Activated CD4-positive, alpha-beta T cell treated with anti-CD3 and anti-CD28 coated beads for 36 hours (primary cell): Measurements from ENCODE around the gene GMPR2. TPM values are rescaled to one million over a fixed set of nuclear protein-coding genes. Genes with fewer than 3 reads are reported as not detected.

ENCODE experiments used
- ATAC-seq: fragments of 200-7000 bp; cut with Tn5 transposase; one replicate; pipeline ENCODE4 v1.10.0; 2021; ENCODE audit warnings: mild to moderate bottlenecking, moderate library complexity
- CTCF ChIA-PET: fragments of 350-600 bp; sonication (Branson Sonifier 250); formaldehyde crosslinking; loops from one replicate; lab custom pipeline; 2021; ENCODE audit warnings: antibody characterized with exemption; lab: Charles Lee
- POLR2A ChIA-PET: fragments of 350-600 bp; sonication (Branson Sonifier 250); formaldehyde crosslinking; loops from one replicate; lab custom pipeline; 2021; ENCODE audit warnings: antibody characterized with exemption, inconsistent platforms; lab: Charles Lee
- DNase-seq: peaks from one replicate; pipeline ENCODE4 v3.0.0-alpha.2; 2020
- H3K27ac Mint-ChIP-seq: one replicate; pipeline ENCODE4 v1.8.0; 2021; ENCODE audit warnings: mixed read lengths
- H3K27me3 Mint-ChIP-seq: one replicate; pipeline ENCODE4 v1.8.0; 2021; ENCODE audit warnings: mixed read lengths
- H3K36me3 Mint-ChIP-seq: one replicate; pipeline ENCODE4 v1.8.0; 2021; ENCODE audit warnings: low read depth, mixed read lengths
- H3K4me1 Mint-ChIP-seq: one replicate; pipeline ENCODE4 v1.8.0; 2021; ENCODE audit warnings: mixed read lengths
- H3K4me3 Mint-ChIP-seq: one replicate; pipeline ENCODE4 v1.8.0; 2021; ENCODE audit warnings: mild to moderate bottlenecking, moderate library complexity, mixed read lengths
- H3K9me3 Mint-ChIP-seq: one replicate; pipeline ENCODE4 v1.8.0; 2021; ENCODE audit warnings: low read depth, mixed read lengths
- intact Hi-C, 2 experiments: fragments of 100-400 bp; cut with DNase I in 1 of 2; cut with micrococcal nuclease in 1 of 2; formaldehyde crosslinking; loops; one replicate each; pipeline versions ENCODE4 v1.14.2 to v1.15.1; 2022 to 2024; cut with DNase I, micrococcal nuclease
- total RNA-seq, 2 experiments: library from RNA; stranded (reverse); gene quantifications; one replicate each; pipeline ENCODE4 v1.2.3, GENCODE V29; 2021

The GMPR2 gene
- total RNA-seq, 2 experiments from 2014 or later: 56.7 to 59.6 TPM

- H3K36me3 Mint-ChIP-seq: peaks cover 13% of the 10 kb centered on the region
- peak overlapping the region; percentile 67 for H3K27ac Mint-ChIP-seq
- ATAC-seq (no peak), DNase-seq (no peak)
- H3K27me3 Mint-ChIP-seq: no peaks in the 10 kb centered on the region
- POLR2A ChIA-PET: interaction anchor here (1.0 kb wide), 1 partner anchor 81 kb away, joined by 3 read pairs; no protein-coding TSS in a partner anchor
- intact Hi-C loops: no loop called here
- CTCF ChIA-PET: interaction anchor here (1.4 to 2.7 kb wide), 3 partner anchors 8 to 34 kb away, joined by 3 to 18 read pairs (median 16); partner anchors contain the start of genes MDP1, RABGGTA and TINF2
- H3K9me3 Mint-ChIP-seq: no peaks in the 10 kb centered on the region
- H3K4me1 Mint-ChIP-seq: peaks cover 33% of the 10 kb centered on the region
- no peak overlapping the region for H3K4me3 Mint-ChIP-seq
These were observed 17.6 kb downstream of the GMPR2 start for GRCh38 chr14:24250354-24250753.

- Mint-ChIP-seq H3K9me3 (no peaks in the 10 kb centered on the region), H3K36me3 (peaks cover 16% of the 10 kb centered on the region), H3K27me3 (no peaks in the 10 kb centered on the region), H3K4me3 (no peak overlapping the region), H3K27ac (no peak overlapping the region), H3K4me1 (peaks cover 29% of the 10 kb centered on the region)
- DNase-seq (no peak), ATAC-seq (no peak)
- ChIA-PET POLR2A (no interaction called here), CTCF (interaction anchor here (2.0 to 2.7 kb wide), 3 partner anchors 10 to 57 kb away, joined by 6 to 18 read pairs (median 16); partner anchors contain the start of genes RABGGTA and TINF2)
- intact Hi-C loops: no loop called here
These were observed 19.2 kb downstream of the GMPR2 start for GRCh38 chr14:24251880-24252288.

GRCh38 chr14:24252289-24253124, 19.8 kb downstream of the GMPR2 start:
- Mint-ChIP-seq H3K36me3 (peaks cover 15% of the 10 kb centered on the region), H3K4me3 (no peak overlapping the region), H3K4me1 (peaks cover 25% of the 10 kb centered on the region), H3K9me3 (no peaks in the 10 kb centered on the region), H3K27ac (no peak overlapping the region), H3K27me3 (no peaks in the 10 kb centered on the region)
- ATAC-seq (no peak), DNase-seq (no peak)
- ChIA-PET POLR2A (no interaction called here), CTCF (interaction anchor here (2.0 to 2.7 kb wide), 3 partner anchors 11 to 56 kb away, joined by 6 to 18 read pairs (median 16); partner anchors contain the start of genes RABGGTA and TINF2)
- intact Hi-C loops: no loop called here

DNA sequence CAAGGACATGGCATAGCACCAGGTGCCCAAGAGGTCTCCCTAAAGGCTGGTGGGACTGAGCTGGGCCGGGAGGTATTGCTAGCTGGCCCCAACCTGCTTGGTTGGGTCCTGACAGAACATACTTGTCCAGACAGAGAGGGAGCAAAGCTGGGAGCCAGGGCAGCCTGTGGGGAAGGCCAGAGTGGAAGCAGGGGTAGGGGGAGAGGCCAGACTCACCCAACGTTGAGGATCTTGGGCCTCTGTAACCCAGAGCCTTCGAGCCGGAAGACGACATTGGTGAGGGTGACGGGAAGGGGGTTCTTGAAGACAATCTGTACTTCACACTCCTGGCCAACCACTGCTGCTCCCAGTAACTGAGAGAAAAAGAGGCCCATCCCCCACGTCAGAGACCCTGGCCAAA, 21.2 kb downstream of the GMPR2 start:
- CTCF ChIA-PET: no interaction called here
- Mint-ChIP-seq H3K4me1 (peaks cover 18% of the 10 kb centered on the region), H3K4me3 (no peak overlapping the region), H3K27ac (no peak overlapping the region), H3K27me3 (no peaks in the 10 kb centered on the region), H3K36me3 (peaks cover 14% of the 10 kb centered on the region), H3K9me3 (no peaks in the 10 kb centered on the region)
- intact Hi-C loops: no loop called here
- POLR2A ChIA-PET: no interaction called here
- DNase-seq (no peak), ATAC-seq (no peak)

DNA sequence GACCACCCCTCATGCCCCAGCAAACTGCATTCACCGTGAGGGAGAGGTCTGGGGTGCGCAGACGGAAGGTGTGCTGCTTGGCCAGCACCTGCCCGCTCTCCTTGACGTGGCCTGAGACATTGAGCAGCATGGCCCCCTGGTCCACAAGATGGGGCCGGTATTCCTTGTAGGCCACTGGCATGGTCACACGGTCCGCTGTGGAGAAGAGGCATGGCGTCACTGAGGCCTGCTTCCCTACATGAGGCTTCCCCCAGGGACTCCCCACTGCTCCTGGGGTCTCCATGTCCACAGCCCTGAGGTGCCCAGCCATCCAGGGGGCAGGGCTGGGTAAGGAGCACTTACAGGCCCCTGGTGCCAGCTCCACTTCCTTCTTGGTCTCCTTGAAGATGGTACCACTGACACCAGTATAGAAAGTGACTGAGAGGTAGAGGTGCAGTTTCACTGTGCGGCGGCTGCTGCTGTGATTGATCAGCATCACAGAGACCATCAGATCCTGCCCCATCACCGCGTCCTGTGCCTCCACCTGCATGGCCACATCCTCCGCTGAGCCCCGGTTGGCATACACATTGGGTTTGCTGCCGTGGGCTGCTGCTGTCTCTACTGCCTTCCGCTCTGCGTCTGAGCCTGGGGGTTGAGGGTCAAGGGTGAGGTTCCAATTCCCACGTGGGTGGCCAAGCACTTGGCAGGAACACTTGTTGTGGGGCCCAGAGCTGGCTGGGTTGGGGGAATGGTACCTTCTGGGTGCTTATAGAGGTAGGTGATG, 22.1 kb downstream of the GMPR2 start:
- Mint-ChIP-seq H3K9me3 (no peaks in the 10 kb centered on the region), H3K4me3 (no peak overlapping the region)

DNA sequence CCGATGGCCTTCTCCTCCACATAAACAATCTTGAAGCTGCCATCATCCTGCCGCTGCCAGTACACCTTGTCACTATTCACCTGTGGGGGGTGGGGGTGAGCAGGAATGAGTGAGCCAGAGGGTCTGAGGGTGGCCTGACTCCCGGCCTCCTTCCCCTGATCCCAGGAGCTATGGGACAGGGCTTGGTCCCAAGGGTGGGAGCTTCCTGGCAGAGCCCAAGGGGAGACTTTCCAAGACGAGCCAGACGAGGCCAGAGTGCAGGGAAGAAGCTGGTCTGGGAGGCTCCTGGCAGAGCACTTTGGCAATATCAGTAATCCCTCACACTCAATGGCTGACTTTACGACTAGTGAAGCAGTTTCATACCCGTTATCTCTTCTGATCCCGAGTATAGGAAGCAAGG, 22.7 kb downstream of the GMPR2 start:
- intact Hi-C loops: no loop called here
- H3K27ac Mint-ChIP-seq: no peak overlapping the region
- no peak overlapping the region for H3K4me3 Mint-ChIP-seq
- peaks cover 14% of the 10 kb centered on the region for H3K36me3 Mint-ChIP-seq
- ChIA-PET CTCF (no interaction called here), POLR2A (interaction anchor here (1.1 kb wide), 1 partner anchor 9 kb away, joined by 3 read pairs; no protein-coding TSS in a partner anchor)
- DNase-seq (no peak), ATAC-seq (no peak)
- peaks cover 6% of the 10 kb centered on the region for H3K4me1 Mint-ChIP-seq
- H3K27me3 Mint-ChIP-seq: no peaks in the 10 kb centered on the region
- H3K9me3 Mint-ChIP-seq: no peaks in the 10 kb centered on the region

More for the DNA sequence above, 22.1 kb downstream of the GMPR2 start:
- peaks cover 14% of the 10 kb centered on the region for H3K36me3 Mint-ChIP-seq
- no peaks in the 10 kb centered on the region for H3K27me3 Mint-ChIP-seq
- no peak overlapping the region for H3K27ac Mint-ChIP-seq
- ChIA-PET CTCF (no interaction called here), POLR2A (interaction anchor here (1.1 kb wide), 1 partner anchor 8 kb away, joined by 3 read pairs; no protein-coding TSS in a partner anchor)
- intact Hi-C loops: no loop called here
- peaks cover 12% of the 10 kb centered on the region for H3K4me1 Mint-ChIP-seq
- no peak for DNase-seq
- no peak for ATAC-seq

- H3K36me3 Mint-ChIP-seq: peaks cover 17% of the 10 kb centered on the region
- POLR2A ChIA-PET: interaction anchor here (1.1 kb wide), 1 partner anchor 10 kb away, joined by 3 read pairs; no protein-coding TSS in a partner anchor
- no peak overlapping the region for H3K4me3 Mint-ChIP-seq
- no peaks in the 10 kb centered on the region for H3K27me3 Mint-ChIP-seq
- no peak overlapping the region for H3K27ac Mint-ChIP-seq
- ATAC-seq: no peak
- no peaks in the 10 kb centered on the region for H3K9me3 Mint-ChIP-seq
- no peaks in the 10 kb centered on the region for H3K4me1 Mint-ChIP-seq
- DNase-seq: no peak
- intact Hi-C loops: no loop called here
- CTCF ChIA-PET: interaction anchor here (1.0 kb wide), 1 partner anchor 51 kb away, joined by 3 read pairs; no protein-coding TSS in a partner anchor
These were observed 23.4 kb downstream of the GMPR2 start for GRCh38 chr14:24255931-24256711.

DNA sequence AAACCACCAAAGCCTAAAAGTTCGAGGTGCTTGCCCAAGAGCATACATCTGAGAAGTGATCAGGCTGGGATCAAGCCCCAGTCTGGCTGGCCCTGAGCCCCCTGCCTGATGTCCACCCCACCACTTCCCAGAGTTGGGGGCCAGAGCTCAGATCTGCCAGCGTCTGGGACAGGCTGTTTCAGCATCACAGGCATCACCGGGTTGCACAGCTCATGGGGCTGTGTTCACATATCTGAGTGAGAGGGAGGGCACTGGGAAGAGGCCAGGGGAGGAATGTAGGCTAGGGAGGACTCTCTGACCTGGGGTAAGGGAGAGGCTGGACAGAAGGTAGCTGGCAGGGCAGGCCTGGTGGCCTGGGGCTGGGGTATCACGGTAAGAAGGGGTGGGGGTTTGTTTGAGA, 24.2 kb downstream of the GMPR2 start:
- H3K27ac Mint-ChIP-seq: no peak overlapping the region
- intact Hi-C loops: no loop called here
- no peaks in the 10 kb centered on the region for H3K27me3 Mint-ChIP-seq
- ChIA-PET CTCF (interaction anchor here (1.0 kb wide), 1 partner anchor 50 kb away, joined by 3 read pairs; no protein-coding TSS in a partner anchor), POLR2A (no interaction called here)
- DNase-seq: no peak
- no peak for ATAC-seq
- no peak overlapping the region for H3K4me3 Mint-ChIP-seq
- H3K36me3 Mint-ChIP-seq: peaks cover 18% of the 10 kb centered on the region
- no peaks in the 10 kb centered on the region for H3K9me3 Mint-ChIP-seq
- H3K4me1 Mint-ChIP-seq: no peaks in the 10 kb centered on the region

- ChIA-PET POLR2A (no interaction called here), CTCF (no interaction called here)
- no peaks in the 10 kb centered on the region for H3K27me3 Mint-ChIP-seq
- H3K27ac Mint-ChIP-seq: no peak overlapping the region
- DNase-seq (no peak), ATAC-seq (no peak)
- peaks cover 18% of the 10 kb centered on the region for H3K36me3 Mint-ChIP-seq
- H3K4me3 Mint-ChIP-seq: no peak overlapping the region
- intact Hi-C loops: no loop called here
- H3K9me3 Mint-ChIP-seq: no peaks in the 10 kb centered on the region
- no peaks in the 10 kb centered on the region for H3K4me1 Mint-ChIP-seq
These were observed 25.4 kb downstream of the GMPR2 start for GRCh38 chr14:24258119-24258518.

GRCh38 chr14:24258548-24259265, 26.0 kb downstream of the GMPR2 start:
- ATAC-seq: no peak
- intact Hi-C loops: no loop called here
- ChIA-PET CTCF (no interaction called here), POLR2A (no interaction called here)
- no peak for DNase-seq
- Mint-ChIP-seq H3K36me3 (peaks cover 17% of the 10 kb centered on the region), H3K4me1 (no peaks in the 10 kb centered on the region), H3K9me3 (no peaks in the 10 kb centered on the region), H3K27me3 (no peaks in the 10 kb centered on the region), H3K4me3 (no peak overlapping the region), H3K27ac (no peak overlapping the region)
